Kidney epithelial cell (primary cell): ENCODE results near the gene DNAH6. TPM values are rescaled to one million over a fixed set of nuclear protein-coding genes. Genes with fewer than 3 reads are reported as not detected.

Source experiments
- DNase-seq: peaks from one replicate; pipeline ENCODE4 v3.0.0-alpha.2; 2010; ENCODE audit warnings: low read depth
- H3K27me3 ChIP-seq: 2 replicates; pipeline ENCODE4 v1.6.0; 2011; ENCODE audit warnings: low read length; ENCODE audit not compliant: control insufficient read depth, insufficient read depth
- H3K36me3 ChIP-seq: 2 replicates; pipeline ENCODE4 v1.5.1; 2011; ENCODE audit warnings: low read length; ENCODE audit not compliant: control insufficient read depth, insufficient read depth
- H3K4me3 ChIP-seq: 2 replicates; pipeline ENCODE4 v1.5.1; 2011; ENCODE audit warnings: low read depth, mild to moderate bottlenecking, control low read depth, low read length
- CTCF ChIP-seq: IDR thresholded peaks from 2 replicates; pipeline ENCODE4 v1.5.1; 2011; ENCODE audit warnings: mild to moderate bottlenecking, moderate library complexity, low read length, control low read depth, inconsistent platforms; ENCODE audit not compliant: insufficient read depth, poor library complexity, severe bottlenecking
- total RNA-seq: library from RNA; depleted of rRNA; stranded (reverse); fragments of >200 nt; gene quantifications from 2 replicates; pipeline ENCODE4 v1.2.3, GENCODE V29; 2015

Gene DNAH6
- total RNA-seq, 1 donor from 2014 or later = 0.63 TPM

DNA sequence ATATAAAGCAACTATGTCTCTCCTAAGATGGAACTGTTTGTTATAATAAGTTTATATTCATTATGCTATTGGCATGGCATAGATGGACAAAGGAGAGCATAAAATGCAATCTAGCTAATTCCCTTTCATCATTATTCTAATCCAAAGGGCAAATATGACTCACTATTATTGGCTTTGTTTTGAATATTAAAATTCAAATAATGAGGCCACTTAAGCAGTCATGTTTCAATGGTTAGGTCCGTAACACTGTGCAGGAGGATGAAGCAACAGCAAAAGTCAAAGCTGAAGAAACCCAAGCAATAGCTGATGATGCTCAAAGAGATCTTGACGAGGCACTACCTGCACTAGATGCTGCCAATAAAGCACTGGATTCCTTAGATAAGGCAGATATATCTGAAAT lies 187.5 kb downstream of the DNAH6 start:
- no peak overlapping the region for H3K4me3 ChIP-seq
- H3K27me3 ChIP-seq = no peaks in the 10 kb centered on the region
- TF ChIP-seq CTCF = no peak
- H3K36me3 ChIP-seq = no peaks in the 10 kb centered on the region
- DNase-seq = no peak

GRCh38 chr2:84704505-84705244 lies 188.4 kb downstream of the DNAH6 start:
- no peak for TF ChIP-seq CTCF
- Histone ChIP-seq H3K36me3 (no peaks in the 10 kb centered on the region), H3K27me3 (no peaks in the 10 kb centered on the region), H3K4me3 (no peak overlapping the region)
- DNase-seq = no peak

DNA sequence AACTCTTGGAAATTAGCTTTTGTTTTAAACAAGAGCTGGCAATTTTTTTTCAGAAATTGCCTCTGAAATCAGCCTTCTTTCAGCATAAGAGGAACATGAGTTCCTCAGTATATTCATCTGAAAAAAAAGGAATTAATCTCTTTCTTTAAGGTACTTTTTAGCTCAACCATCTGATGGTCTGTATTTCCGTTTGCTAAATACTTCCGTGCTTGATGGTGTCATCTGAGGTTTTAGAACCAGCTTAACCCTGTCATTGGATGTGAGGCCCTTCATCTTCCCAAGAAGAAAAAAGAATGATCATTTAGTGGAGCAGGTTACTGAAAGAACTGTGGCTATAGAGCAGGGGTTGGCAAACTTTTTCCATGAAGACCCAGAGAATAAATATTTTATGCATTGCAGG lies 189.6 kb downstream of the DNAH6 start:
- Histone ChIP-seq H3K36me3 (no peaks in the 10 kb centered on the region), H3K4me3 (no peak overlapping the region), H3K27me3 (no peaks in the 10 kb centered on the region)
- no peak for TF ChIP-seq CTCF
- no peak for DNase-seq

DNA sequence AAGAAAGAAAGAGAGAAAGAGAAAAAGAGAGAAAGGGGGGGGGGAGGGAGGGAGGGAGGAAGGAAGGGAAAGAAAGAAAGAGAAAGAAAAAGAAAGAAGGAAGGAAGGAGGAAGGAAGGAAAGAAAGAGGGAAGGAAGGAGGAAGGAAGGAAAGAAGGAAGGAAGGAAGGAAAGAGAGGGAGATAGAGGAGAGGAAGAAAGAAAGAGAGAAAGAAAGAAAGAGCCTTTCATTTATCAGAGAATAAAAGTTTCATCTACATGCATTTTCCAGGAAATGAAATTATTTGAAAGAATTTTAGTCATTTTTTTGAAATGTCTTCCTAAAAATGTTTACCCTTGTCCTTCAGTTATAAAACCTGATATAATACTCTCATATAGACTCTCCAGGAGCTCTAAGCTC lies 192.1 kb downstream of the DNAH6 start:
- TF ChIP-seq CTCF = no peak

GRCh38 chr2:84711651-84712050 lies 195.4 kb downstream of the DNAH6 start:
- Histone ChIP-seq H3K4me3 (no peak overlapping the region), H3K36me3 (no peaks in the 10 kb centered on the region), H3K27me3 (no peaks in the 10 kb centered on the region)
- TF ChIP-seq CTCF = no peak
- DNase-seq = no peak

More for the DNA sequence above, 192.1 kb downstream of the DNAH6 start:
- no peak for DNase-seq
- Histone ChIP-seq H3K4me3 (no peak overlapping the region), H3K27me3 (no peaks in the 10 kb centered on the region), H3K36me3 (no peaks in the 10 kb centered on the region)

GRCh38 chr2:84713441-84713840 lies 197.1 kb downstream of the DNAH6 start:
- H3K27me3 ChIP-seq = no peaks in the 10 kb centered on the region
- no peaks in the 10 kb centered on the region for H3K36me3 ChIP-seq
- TF ChIP-seq CTCF = no peak
- H3K4me3 ChIP-seq = no peak overlapping the region
- DNase-seq = no peak
